HL-60 (cell line): ENCODE measurements around the gene ELN.

ENCODE experiments used
- CTCF ChIP-seq: IDR thresholded peaks from one replicate; pipeline ENCODE4 v1.5.1; 2011; ENCODE audit warnings: low read length, control low read depth, inconsistent platforms; ENCODE audit not compliant: insufficient read depth
- GABPA ChIP-seq: IDR thresholded peaks from 2 replicates; pipeline ENCODE4 v1.6.1; 2012; ENCODE audit warnings: low read depth

DNA sequence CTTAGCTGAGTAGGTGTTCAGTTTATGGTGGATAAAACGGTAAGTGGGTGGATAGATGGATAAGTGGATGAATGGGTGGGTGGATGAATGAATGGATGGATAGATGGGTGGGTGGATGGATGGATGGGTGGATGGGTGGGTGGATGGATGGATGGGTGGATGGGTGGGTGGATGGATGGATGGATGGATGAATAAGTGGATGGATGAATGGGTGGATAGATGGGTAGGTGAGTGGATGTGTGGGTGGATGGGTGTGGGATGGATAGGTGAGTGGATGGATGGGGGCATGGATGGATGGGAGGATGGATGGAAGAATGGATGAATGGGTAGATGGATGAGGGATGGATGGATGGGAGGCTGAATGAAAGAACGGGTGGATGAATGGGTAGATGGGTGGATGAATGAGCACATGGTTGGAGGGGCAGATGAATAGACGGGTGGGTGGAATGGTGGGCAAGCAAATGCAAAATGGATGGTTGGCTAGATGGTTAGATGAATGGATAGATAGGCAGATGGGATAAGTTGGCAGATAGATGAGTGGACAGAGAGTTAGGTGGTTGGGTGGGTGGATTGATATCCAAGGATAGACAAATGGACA is 25.7 kb downstream of the ELN start:
- TF ChIP-seq CTCF (no peak), GABPA (no peak)
